H9 (cell line): Measurements from ENCODE around the gene MOSMO. TPM values are rescaled to one million over a fixed set of nuclear protein-coding genes. Genes with fewer than 3 reads are reported as not detected.

ENCODE experiments used
- DNase-seq: peaks from one replicate; pipeline ENCODE4 v3.0.0-alpha.2; 2017
- H2AFZ ChIP-seq: one replicate; pipeline ENCODE4 v1.6.1; 2013; ENCODE audit warnings: mild to moderate bottlenecking, low read length, control low read depth, moderate library complexity
- H2AK5ac ChIP-seq: 2 replicates; pipeline ENCODE4 v1.6.1; 2013; ENCODE audit warnings: low read length, control low read depth, mixed read lengths; ENCODE audit not compliant: insufficient read length
- H2BK120ac ChIP-seq: one replicate; pipeline ENCODE4 v1.6.1; 2013; ENCODE audit warnings: low read depth, mild to moderate bottlenecking, low read length, control low read depth, inconsistent platforms; ENCODE audit not compliant: poor library complexity, severe bottlenecking
- H2BK12ac ChIP-seq: 2 replicates; pipeline ENCODE4 v1.6.1; 2013; ENCODE audit warnings: low read length, control low read depth, mixed read lengths, low read depth; ENCODE audit not compliant: insufficient read length
- H2BK15ac ChIP-seq: 2 replicates; pipeline ENCODE4 v1.6.1; 2013; ENCODE audit warnings: low read depth, low read length, control low read depth
- H2BK20ac ChIP-seq: one replicate; pipeline ENCODE4 v1.6.1; 2013; ENCODE audit warnings: low read depth, mild to moderate bottlenecking, low read length, control low read depth, inconsistent platforms; ENCODE audit not compliant: poor library complexity, severe bottlenecking
- H2BK5ac ChIP-seq: 2 replicates; pipeline ENCODE4 v1.6.1; 2013; ENCODE audit warnings: low read length, control low read depth, mixed read lengths; ENCODE audit not compliant: insufficient read length
- H3K14ac ChIP-seq: 2 replicates; pipeline ENCODE4 v1.6.1; 2013; ENCODE audit warnings: low read length, control low read depth; ENCODE audit not compliant: insufficient read depth
- H3K18ac ChIP-seq: 2 replicates; pipeline ENCODE4 v1.6.1; 2013; ENCODE audit warnings: low read depth, mild to moderate bottlenecking, mixed read lengths, low read length, control low read depth; ENCODE audit not compliant: insufficient read length
- H3K23ac ChIP-seq: 2 replicates; pipeline ENCODE4 v1.6.1; 2013; ENCODE audit warnings: low read length, control low read depth, mixed read lengths, low read depth; ENCODE audit not compliant: insufficient read length
- H3K23me2 ChIP-seq: 2 replicates; pipeline ENCODE4 v1.6.1; 2013; ENCODE audit warnings: low read depth, mild to moderate bottlenecking, mixed read lengths, low read length, control low read depth; ENCODE audit not compliant: insufficient read length, poor library complexity, severe bottlenecking
- H3K27ac ChIP-seq: 2 replicates; pipeline ENCODE4 v1.5.1; 2013; ENCODE audit warnings: low read length, control low read depth, mixed read lengths, low read depth; ENCODE audit not compliant: insufficient read length
- H3K27me3 ChIP-seq: 2 replicates; pipeline ENCODE4 v1.6.1; 2013; ENCODE audit warnings: low read length, control low read depth, inconsistent platforms; ENCODE audit not compliant: insufficient read depth
- H3K4ac ChIP-seq: 2 replicates; pipeline ENCODE4 v1.6.1; 2013; ENCODE audit warnings: low read depth, mild to moderate bottlenecking, control low read depth, inconsistent platforms, low read length, moderate library complexity
- H3K4me1 ChIP-seq: 2 replicates; pipeline ENCODE4 v1.6.1; 2013; ENCODE audit warnings: low read length, control low read depth, inconsistent platforms; ENCODE audit not compliant: insufficient read depth
- H3K4me2 ChIP-seq: 2 replicates; pipeline ENCODE4 v1.6.1; 2013; ENCODE audit warnings: low read length, control low read depth, mixed read lengths; ENCODE audit not compliant: insufficient read length, insufficient read depth
- H3K56ac ChIP-seq: 2 replicates; pipeline ENCODE4 v1.6.1; 2013; ENCODE audit warnings: low read depth, mild to moderate bottlenecking, mixed read lengths, low read length, control low read depth; ENCODE audit not compliant: insufficient read length
- H3K79me1 ChIP-seq: 2 replicates; pipeline ENCODE4 v1.6.1; 2013; ENCODE audit warnings: low read depth, mild to moderate bottlenecking, moderate library complexity, low read length, control low read depth, inconsistent platforms; ENCODE audit not compliant: insufficient read depth, poor library complexity, severe bottlenecking
- H3K79me2 ChIP-seq: 2 replicates; pipeline ENCODE4 v1.6.1; 2013; ENCODE audit warnings: low read length, control low read depth, inconsistent platforms; ENCODE audit not compliant: insufficient read depth
- H3K9ac ChIP-seq: 2 replicates; pipeline ENCODE4 v1.6.1; 2013; ENCODE audit warnings: low read length, control low read depth, mixed read lengths; ENCODE audit not compliant: insufficient read length; ENCODE audit errors: extremely low read depth
- H3K9me3 ChIP-seq: one replicate; pipeline ENCODE4 v1.6.1; 2013; ENCODE audit warnings: low read depth, low read length, inconsistent platforms; ENCODE audit not compliant: control insufficient read depth
- H3T11ph ChIP-seq: one replicate; pipeline ENCODE4 v1.6.1; 2013; ENCODE audit warnings: mild to moderate bottlenecking, low read length, control low read depth, inconsistent platforms
- H4K20me1 ChIP-seq: one replicate; pipeline ENCODE4 v1.6.1; 2013; ENCODE audit not compliant: control insufficient read depth, insufficient read length, insufficient read depth
- H4K5ac ChIP-seq: 2 replicates; pipeline ENCODE4 v1.6.1; 2013; ENCODE audit warnings: low read depth, mild to moderate bottlenecking, mixed read lengths, low read length, control low read depth; ENCODE audit not compliant: insufficient read length
- H4K8ac ChIP-seq: replicated peaks from 2 replicates; pipeline ENCODE4 v1.6.1; 2013; ENCODE audit warnings: low read length, control low read depth, mixed read lengths, low read depth; ENCODE audit not compliant: insufficient read length
- H4K91ac ChIP-seq: 2 replicates; pipeline ENCODE4 v1.6.1; 2013; ENCODE audit warnings: low read depth, mild to moderate bottlenecking, moderate library complexity, mixed read lengths, low read length, control low read depth; ENCODE audit not compliant: insufficient read length
- H3K27ac Mint-ChIP-seq, 3 experiments: 2 replicates in 2 of 3; 3 replicates in 1 of 3; pipeline ENCODE4 v1.8.0; 2020 to 2021; ENCODE audit warnings: mixed read lengths in 3 of 3, mild to moderate bottlenecking in 1 of 3, moderate library complexity in 1 of 3
- H3K27me3 Mint-ChIP-seq: 2 replicates; pipeline ENCODE4 v1.8.0; 2021; ENCODE audit warnings: low read depth, mild to moderate bottlenecking, moderate library complexity, mixed read lengths
- H3K36me3 Mint-ChIP-seq, 3 experiments: 2 replicates in 2 of 3; 3 replicates in 1 of 3; pipeline ENCODE4 v1.8.0; 2020 to 2021; ENCODE audit warnings: low read depth in 3 of 3, mixed read lengths in 3 of 3; ENCODE audit not compliant: insufficient read depth in 1 of 3
- H3K4me1 Mint-ChIP-seq, 2 experiments: 2 replicates each; pipeline ENCODE4 v1.8.0; 2020; ENCODE audit warnings: mixed read lengths in 2 of 2
- H3K4me3 Mint-ChIP-seq, 2 experiments: 2 replicates in 1 of 2; 3 replicates in 1 of 2; pipeline ENCODE4 v1.8.0; 2020 to 2021; ENCODE audit warnings: mild to moderate bottlenecking in 2 of 2, mixed read lengths in 2 of 2, moderate library complexity in 1 of 2
- H3K9me3 Mint-ChIP-seq, 2 experiments: 2 replicates in 1 of 2; 3 replicates in 1 of 2; pipeline ENCODE4 v1.8.0; 2020; ENCODE audit warnings: mild to moderate bottlenecking in 2 of 2, mixed read lengths in 2 of 2, moderate library complexity in 1 of 2
- CTCF ChIP-seq: fragments of 200-600 bp; sonication (generic); conservative IDR thresholded peaks from 3 replicates; pipeline ENCODE4 v1.8.0; 2021; ENCODE audit warnings: antibody characterized with exemption, mild to moderate bottlenecking
- WGBS: extraction: QIAGEN DNeasy Blood & Tissue Kit; methylation state at CpG from one replicate; pipeline ENCODE4 v1.1.7; 2013; ENCODE audit warnings: missing lambda C conversion rate, low lambda C conversion rate, mixed read lengths; ENCODE audit not compliant: insufficient read length; ENCODE audit errors: extremely low coverage; 5-methylcytosine and 5-hydroxymethylcytosine counted together
- total RNA-seq: library from RNA; stranded (reverse); gene quantifications from 2 replicates; pipeline ENCODE4 v1.2.1, GENCODE V29; 2021

The MOSMO gene
- total RNA-seq, 1 experiment from 2014 or later, result 13.5 TPM

GRCh38 chr16:22124583-22125284, 116.8 kb downstream of the MOSMO start:
- Mint-ChIP-seq H3K27ac (no peak overlapping the region), H3K27me3 (peaks cover 19% of the 10 kb centered on the region), H3K4me3 (no peak overlapping the region), H3K36me3 (no peaks in the 10 kb centered on the region), H3K9me3 (no peaks in the 10 kb centered on the region; a peak in 1 of 5 replicates), H3K4me1 (peaks cover 0 to 2% of the 10 kb centered on the region in 2 experiments; a peak in 1 of 4 replicates)
- H2AFZ ChIP-seq, result no peak overlapping the region
- no CpG with 5 or more reads among the region's 6 CpGs for WGBS
- no peak overlapping the region for H3K27ac ChIP-seq
- H3K14ac ChIP-seq, result no peak overlapping the region
- H3K79me1 ChIP-seq, result no peaks in the 10 kb centered on the region
- no peak overlapping the region for H3T11ph ChIP-seq
- TF ChIP-seq CTCF, result no peak
- no peak overlapping the region for H2AK5ac ChIP-seq
- no peak overlapping the region for H3K56ac ChIP-seq
- H3K4ac ChIP-seq, result no peak overlapping the region
- no peak overlapping the region for H3K4me2 ChIP-seq
- H2BK120ac ChIP-seq, result no peak overlapping the region
- no peaks in the 10 kb centered on the region for H3K79me2 ChIP-seq
- no peaks in the 10 kb centered on the region for H3K9me3 ChIP-seq
- no peak overlapping the region for H3K23ac ChIP-seq
- no peaks in the 10 kb centered on the region for H3K23me2 ChIP-seq
- H4K91ac ChIP-seq, result no peak overlapping the region
- H3K9ac ChIP-seq, result no peak overlapping the region
- H3K4me1 ChIP-seq, result no peaks in the 10 kb centered on the region
- no peak overlapping the region for H2BK5ac ChIP-seq
- H3K27me3 ChIP-seq, result no peaks in the 10 kb centered on the region
- no peak overlapping the region for H4K8ac ChIP-seq
- H2BK20ac ChIP-seq, result no peak overlapping the region
- no peak overlapping the region for H2BK15ac ChIP-seq
- no peak for DNase-seq
- no peak overlapping the region for H3K18ac ChIP-seq
- H4K5ac ChIP-seq, result no peak overlapping the region
- H4K20me1 ChIP-seq, result no peaks in the 10 kb centered on the region
- H2BK12ac ChIP-seq, result no peak overlapping the region
